Measurements from ENCODE around the gene SPDYE1. TPM values are rescaled to one million over a fixed set of nuclear protein-coding genes. Genes with fewer than 3 reads are reported as not detected.
A peak's percentile ranks its signal among the peaks of the same experiment; 100 is the strongest.
"Not testable (repeated sequence)": the region's sequence is repeated elsewhere in the genome, so short reads cannot be mapped to it uniquely, and the experiment has no call there.

Gene SPDYE1
- total RNA-seq, 4 donors from 2014 or later: not detected

- no peak for DNase-seq (ENCODE audit: low spot score)
- ATAC-seq (ENCODE audit: low FRiP score): no peak
- no peak for TF ChIP-seq CTCF (IDR thresholded peaks at IDR 0.05)
These were observed 20.2 kb upstream of the SPDYE1 start for GRCh38 chr7:43977525-43977924.

- not testable (repeated sequence) for DNase-seq (ENCODE audit: low spot score); ATAC-seq (ENCODE audit: low FRiP score)
These were observed 19.6 kb upstream of the SPDYE1 start for GRCh38 chr7:43978102-43978501.

- not testable (repeated sequence) for ATAC-seq (ENCODE audit: low FRiP score); DNase-seq (ENCODE audit: low spot score)
These were observed 14.8 kb upstream of the SPDYE1 start for GRCh38 chr7:43982848-43983247.

GRCh38 chr7:43983736-43984135 is 14.0 kb upstream of the SPDYE1 start:
- ATAC-seq (ENCODE audit: low FRiP score): not testable (repeated sequence)

GRCh38 chr7:43985904-43986864 is 11.5 kb upstream of the SPDYE1 start:
- not testable (repeated sequence) for DNase-seq (ENCODE audit: low spot score)
- ATAC-seq (ENCODE audit: low FRiP score): peak; percentile 83

More at GRCh38 chr7:43983736-43984135, 14.0 kb upstream of the SPDYE1 start:
- not testable (repeated sequence) for DNase-seq (ENCODE audit: low spot score)

GRCh38 chr7:43987476-43987875 is 10.2 kb upstream of the SPDYE1 start:
- ATAC-seq (ENCODE audit: low FRiP score); DNase-seq (ENCODE audit: low spot score): not testable (repeated sequence)

GRCh38 chr7:43990011-43990585 is 7.6 kb upstream of the SPDYE1 start:
- not testable (repeated sequence) for DNase-seq (ENCODE audit: low spot score); ATAC-seq (ENCODE audit: low FRiP score)

GRCh38 chr7:43990829-43991228 is 6.9 kb upstream of the SPDYE1 start:
- not testable (repeated sequence) for ATAC-seq (ENCODE audit: low FRiP score); DNase-seq (ENCODE audit: low spot score)

GRCh38 chr7:43992896-43993295 is 4.8 kb upstream of the SPDYE1 start:
- DNase-seq (ENCODE audit: low spot score); ATAC-seq (ENCODE audit: low FRiP score): not testable (repeated sequence)

- not testable (repeated sequence) for DNase-seq (ENCODE audit: low spot score); ATAC-seq (ENCODE audit: low FRiP score)
These were observed 3.0 kb upstream of the SPDYE1 start for GRCh38 chr7:43994681-43995080.

GRCh38 chr7:44012081-44012480 is 14.4 kb downstream of the SPDYE1 start:
- not testable (repeated sequence) for ATAC-seq (ENCODE audit: low FRiP score); DNase-seq (ENCODE audit: low spot score)

- not testable (repeated sequence) for ATAC-seq (ENCODE audit: low FRiP score); DNase-seq (ENCODE audit: low spot score)
These were observed 17.4 kb downstream of the SPDYE1 start for GRCh38 chr7:44015090-44015489.
